Osteoblast (primary cell): ENCODE measurements around the gene OR5C1. TPM values are rescaled to one million over a fixed set of nuclear protein-coding genes. Genes with fewer than 3 reads are reported as not detected.

Experiments used
- DNase-seq: peaks from one replicate; pipeline ENCODE4 v3.0.0; 2011; ENCODE audit warnings: low spot score, mixed read lengths; ENCODE audit not compliant: insufficient read length; ENCODE audit errors: missing footprints
- H2AFZ ChIP-seq: 2 replicates; pipeline ENCODE4 v1.6.0; 2011; ENCODE audit warnings: mild to moderate bottlenecking, low read length
- H3K27ac ChIP-seq: 2 replicates; pipeline ENCODE4 v1.5.1; 2011; ENCODE audit warnings: mild to moderate bottlenecking, low read depth, low read length, moderate library complexity
- H3K27me3 ChIP-seq: 2 replicates; pipeline ENCODE4 v1.6.0; 2012; ENCODE audit warnings: mild to moderate bottlenecking, control low read depth, inconsistent platforms, low read length, moderate library complexity; ENCODE audit not compliant: insufficient read depth
- H3K36me3 ChIP-seq: 2 replicates; pipeline ENCODE4 v1.5.1; 2011; ENCODE audit warnings: mild to moderate bottlenecking, low read length, control low read depth, moderate library complexity; ENCODE audit not compliant: insufficient read depth
- H3K4me1 ChIP-seq: 2 replicates; pipeline ENCODE4 v1.5.1; 2011; ENCODE audit warnings: mild to moderate bottlenecking, low read length, control low read depth, moderate library complexity; ENCODE audit not compliant: insufficient read depth
- H3K4me2 ChIP-seq: 2 replicates; pipeline ENCODE4 v1.6.0; 2011; ENCODE audit warnings: mild to moderate bottlenecking, low read length; ENCODE audit not compliant: insufficient read depth
- H3K4me3 ChIP-seq: fragments of 200-600 bp; sonication (generic); 3 replicates; pipeline ENCODE4 v1.5.1; 2012; ENCODE audit warnings: mild to moderate bottlenecking, low read length, inconsistent platforms; ENCODE audit not compliant: insufficient read depth
- H3K79me2 ChIP-seq: 2 replicates; pipeline ENCODE4 v1.6.0; 2012; ENCODE audit warnings: mild to moderate bottlenecking, low read length, control low read depth, inconsistent platforms; ENCODE audit not compliant: insufficient read depth
- H3K9me3 ChIP-seq: 2 replicates; pipeline ENCODE4 v1.5.1; 2011; ENCODE audit warnings: low read depth, low read length, control low read depth
- H4K20me1 ChIP-seq: 2 replicates; pipeline ENCODE4 v1.6.0; 2012; ENCODE audit warnings: mild to moderate bottlenecking, low read length, control low read depth; ENCODE audit not compliant: insufficient read depth
- total RNA-seq: library from RNA; depleted of rRNA; stranded (reverse); fragments of >200 nt; gene quantifications from 2 replicates; pipeline ENCODE4 v1.2.3, GENCODE V29; 2012
- TF ChIP-seq, protein P1 (sequence below): IDR thresholded peaks from 2 replicates; pipeline ENCODE4 v1.5.1; 2011; ENCODE audit warnings: mild to moderate bottlenecking, low read depth, low read length, moderate library complexity; ENCODE audit errors: extremely low read depth

Gene OR5C1
- total RNA-seq: not detected in 2 replicates

DNA sequence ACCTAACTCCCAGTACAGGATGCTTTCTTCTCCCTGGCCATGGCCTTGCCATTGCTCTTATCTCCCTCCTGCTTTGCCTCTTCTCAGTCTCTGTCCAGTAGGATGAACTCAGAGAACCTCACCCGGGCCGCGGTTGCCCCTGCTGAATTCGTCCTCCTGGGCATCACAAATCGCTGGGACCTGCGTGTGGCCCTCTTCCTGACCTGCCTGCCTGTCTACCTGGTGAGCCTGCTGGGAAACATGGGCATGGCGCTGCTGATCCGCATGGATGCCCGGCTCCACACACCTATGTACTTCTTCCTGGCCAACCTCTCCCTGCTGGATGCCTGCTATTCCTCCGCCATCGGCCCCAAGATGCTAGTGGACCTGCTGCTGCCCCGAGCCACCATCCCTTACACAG, at the start of gene OR5C1:
OR5C1 (plus strand) TSS at position 103 of the 400 bp plus-strand sequence; CDS start at position 103, 0 bp downstream.
- TF ChIP-seq, protein P1, sequence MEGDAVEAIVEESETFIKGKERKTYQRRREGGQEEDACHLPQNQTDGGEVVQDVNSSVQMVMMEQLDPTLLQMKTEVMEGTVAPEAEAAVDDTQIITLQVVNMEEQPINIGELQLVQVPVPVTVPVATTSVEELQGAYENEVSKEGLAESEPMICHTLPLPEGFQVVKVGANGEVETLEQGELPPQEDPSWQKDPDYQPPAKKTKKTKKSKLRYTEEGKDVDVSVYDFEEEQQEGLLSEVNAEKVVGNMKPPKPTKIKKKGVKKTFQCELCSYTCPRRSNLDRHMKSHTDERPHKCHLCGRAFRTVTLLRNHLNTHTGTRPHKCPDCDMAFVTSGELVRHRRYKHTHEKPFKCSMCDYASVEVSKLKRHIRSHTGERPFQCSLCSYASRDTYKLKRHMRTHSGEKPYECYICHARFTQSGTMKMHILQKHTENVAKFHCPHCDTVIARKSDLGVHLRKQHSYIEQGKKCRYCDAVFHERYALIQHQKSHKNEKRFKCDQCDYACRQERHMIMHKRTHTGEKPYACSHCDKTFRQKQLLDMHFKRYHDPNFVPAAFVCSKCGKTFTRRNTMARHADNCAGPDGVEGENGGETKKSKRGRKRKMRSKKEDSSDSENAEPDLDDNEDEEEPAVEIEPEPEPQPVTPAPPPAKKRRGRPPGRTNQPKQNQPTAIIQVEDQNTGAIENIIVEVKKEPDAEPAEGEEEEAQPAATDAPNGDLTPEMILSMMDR: no peak
- Histone ChIP-seq H3K4me2 (no peak within 1 kb of the TSS), H3K27ac (no peak within 1 kb of the TSS), H3K9me3 (no peaks in the 10 kb centered on the region), H3K4me3 (no peak within 1 kb of the TSS), H3K79me2 (no peaks in the 10 kb centered on the region), H2AFZ (no peak within 1 kb of the TSS), H3K4me1 (no peaks in the 10 kb centered on the region), H3K36me3 (no peaks in the 10 kb centered on the region), H3K27me3 (peaks cover 3% of the 10 kb centered on the region), H4K20me1 (no peaks in the 10 kb centered on the region)
- no peak for DNase-seq

DNA sequence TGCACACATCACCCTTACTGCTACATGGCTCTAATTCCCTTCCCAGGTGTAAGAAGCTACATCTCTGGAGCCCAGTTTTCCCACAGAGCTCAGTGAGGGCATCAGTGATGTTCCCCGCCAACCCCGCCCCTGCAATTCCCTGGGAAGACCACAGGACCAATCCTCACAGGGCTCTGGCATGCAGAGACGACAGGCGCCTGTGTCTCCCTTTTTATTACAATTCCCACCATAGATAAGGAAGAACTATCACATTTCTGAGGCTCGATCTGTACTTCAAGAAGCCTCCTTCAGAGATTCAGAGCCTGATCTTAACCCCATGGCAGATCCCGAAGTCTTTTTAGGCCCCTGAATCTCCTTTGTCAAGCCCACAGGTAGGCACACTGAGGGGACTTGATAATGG, 46.7 kb upstream of the OR5C1 start, which contains the start of gene OR1L6:
OR1L6 (plus strand) TSS at position 301 of the 400 bp plus-strand sequence. CDS start 7,545 bp downstream, outside the sequence.
- Histone ChIP-seq H3K79me2 (no peaks in the 10 kb centered on the region), H3K27ac (no peak within 1 kb of the TSS), H3K4me1 (no peaks in the 10 kb centered on the region), H3K4me3 (no peak within 1 kb of the TSS), H3K36me3 (no peaks in the 10 kb centered on the region), H3K9me3 (no peaks in the 10 kb centered on the region), H4K20me1 (no peaks in the 10 kb centered on the region), H3K27me3 (no peaks in the 10 kb centered on the region), H3K4me2 (no peak within 1 kb of the TSS), H2AFZ (no peak within 1 kb of the TSS)
- DNase-seq: no peak
- TF ChIP-seq, protein P1: no peak

DNA sequence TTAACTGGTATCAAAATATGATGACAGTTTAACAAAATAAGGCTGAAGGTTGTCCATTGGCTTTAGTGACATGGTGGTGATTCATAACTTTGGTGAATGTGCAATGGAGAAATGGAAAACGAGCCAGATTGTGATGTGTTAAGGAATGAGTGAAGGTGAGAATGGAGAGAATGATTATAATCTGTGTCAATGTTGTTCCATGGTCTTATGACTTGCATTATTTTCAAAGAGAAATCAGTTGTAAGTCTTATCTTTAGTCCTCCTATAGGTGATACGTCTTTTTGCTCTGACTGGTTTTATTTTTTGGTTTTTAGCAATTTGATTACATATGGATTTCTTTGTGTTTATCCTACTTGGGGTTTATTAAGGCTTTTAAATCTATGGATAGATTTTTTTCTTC, 33.9 kb upstream of the OR5C1 start:
- no peaks in the 10 kb centered on the region for H3K27me3 ChIP-seq
- no peak for DNase-seq
- no peaks in the 10 kb centered on the region for H3K4me1 ChIP-seq
- H2AFZ ChIP-seq: no peak overlapping the region
- H3K9me3 ChIP-seq: no peaks in the 10 kb centered on the region
- no peak overlapping the region for H3K4me2 ChIP-seq
- no peaks in the 10 kb centered on the region for H3K36me3 ChIP-seq
- TF ChIP-seq, protein P1: no peak
- H3K27ac ChIP-seq: no peak overlapping the region
- H3K4me3 ChIP-seq: no peak overlapping the region
- no peaks in the 10 kb centered on the region for H3K79me2 ChIP-seq
- no peaks in the 10 kb centered on the region for H4K20me1 ChIP-seq

DNA sequence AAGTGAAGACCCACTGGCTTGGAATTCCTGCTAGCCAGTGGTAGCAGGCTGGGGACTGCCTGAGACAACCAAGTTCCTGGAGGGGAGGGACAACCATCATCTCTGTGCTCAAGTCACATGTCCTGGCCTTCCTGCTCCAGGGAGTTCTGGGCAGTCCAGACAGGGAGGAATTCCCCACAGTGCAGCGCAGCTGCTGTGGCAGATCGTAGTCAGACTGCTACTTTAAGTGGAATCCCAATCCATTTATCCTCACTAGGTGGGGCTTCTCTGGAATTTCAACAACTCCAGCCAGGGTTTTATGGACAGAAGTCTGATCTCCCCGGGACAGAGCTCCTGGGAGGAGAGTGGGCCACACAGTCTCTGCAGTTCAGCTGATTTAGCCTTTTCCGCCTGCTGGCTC, 20.9 kb upstream of the OR5C1 start:
- H3K4me2 ChIP-seq: no peak overlapping the region
- H4K20me1 ChIP-seq: no peaks in the 10 kb centered on the region
- no peaks in the 10 kb centered on the region for H3K27me3 ChIP-seq
- no peaks in the 10 kb centered on the region for H3K79me2 ChIP-seq
- no peaks in the 10 kb centered on the region for H3K9me3 ChIP-seq
- TF ChIP-seq, protein P1: no peak
- no peaks in the 10 kb centered on the region for H3K4me1 ChIP-seq
- H3K36me3 ChIP-seq: no peaks in the 10 kb centered on the region
- no peak for DNase-seq
- H3K4me3 ChIP-seq: no peak overlapping the region
- H3K27ac ChIP-seq: no peak overlapping the region
- no peak overlapping the region for H2AFZ ChIP-seq
